HG02623 (cell line): ENCODE data around the gene TSPAN3.
A peak's percentile ranks its signal among the peaks of the same experiment; 100 is the strongest.

Source experiments
- ATAC-seq: cut with Tn5 transposase; IDR thresholded peaks from one replicate; pipeline ENCODE4 v1.9.1; 2021; ENCODE audit warnings: moderate library complexity; ENCODE audit not compliant: unreplicated experiment

Gene TSPAN3

GRCh38 chr15:77085297-77085696 is 14.4 kb upstream of the TSPAN3 start:
- no peak for ATAC-seq

GRCh38 chr15:77084436-77084835 is 13.5 kb upstream of the TSPAN3 start:
- ATAC-seq, result no peak

GRCh38 chr15:77083381-77084160 is 12.7 kb upstream of the TSPAN3 start:
- peak; percentile 79 for ATAC-seq

DNA sequence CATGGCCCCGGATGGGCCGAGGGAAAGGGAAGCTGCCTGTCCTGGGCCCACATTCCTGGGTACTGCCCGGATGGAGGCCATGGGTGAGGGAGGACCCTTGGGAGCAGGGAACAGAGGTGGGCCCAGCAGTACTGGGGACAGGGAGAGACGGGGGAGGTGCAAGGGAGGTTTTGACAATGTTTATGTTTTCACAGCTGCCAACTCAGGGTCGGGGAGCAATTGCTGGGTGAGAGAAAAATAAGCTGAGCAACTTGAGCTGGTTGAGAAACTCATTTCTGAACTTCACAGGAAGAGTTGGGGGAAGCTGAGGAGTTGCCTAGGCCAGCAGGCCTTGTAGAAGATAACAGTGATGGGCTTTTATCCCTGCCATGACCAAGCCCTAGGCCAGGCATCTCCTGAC is 11.1 kb upstream of the TSPAN3 start:
- no peak for ATAC-seq

DNA sequence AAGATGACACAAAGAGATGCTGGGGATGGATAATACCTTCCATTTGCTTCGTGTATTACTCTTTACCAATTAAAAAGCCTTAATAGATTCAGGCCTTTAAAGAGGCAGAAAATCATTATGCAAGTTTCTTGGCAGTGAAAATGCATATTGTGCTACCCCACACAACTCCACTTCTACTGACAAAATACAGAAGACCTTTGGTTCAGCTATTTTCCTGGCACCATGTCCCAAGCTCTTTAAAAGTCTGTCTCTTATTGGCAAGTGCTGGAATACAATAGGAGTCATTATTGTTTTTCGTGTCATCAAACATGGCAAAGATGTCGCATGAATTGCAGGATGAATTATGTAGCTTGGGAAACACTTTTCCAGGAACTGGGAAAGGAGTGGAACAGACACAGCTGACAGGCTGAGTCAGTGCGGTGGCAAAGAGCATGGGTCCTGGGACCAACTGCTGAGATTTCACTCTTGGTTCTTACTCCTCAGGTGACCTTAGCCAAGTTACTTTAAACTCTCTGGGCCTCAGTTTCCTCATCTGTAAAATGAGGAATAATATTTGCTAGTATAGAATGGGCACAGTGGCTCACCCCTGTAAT is 5.5 kb upstream of the TSPAN3 start:
- no peak for ATAC-seq

DNA sequence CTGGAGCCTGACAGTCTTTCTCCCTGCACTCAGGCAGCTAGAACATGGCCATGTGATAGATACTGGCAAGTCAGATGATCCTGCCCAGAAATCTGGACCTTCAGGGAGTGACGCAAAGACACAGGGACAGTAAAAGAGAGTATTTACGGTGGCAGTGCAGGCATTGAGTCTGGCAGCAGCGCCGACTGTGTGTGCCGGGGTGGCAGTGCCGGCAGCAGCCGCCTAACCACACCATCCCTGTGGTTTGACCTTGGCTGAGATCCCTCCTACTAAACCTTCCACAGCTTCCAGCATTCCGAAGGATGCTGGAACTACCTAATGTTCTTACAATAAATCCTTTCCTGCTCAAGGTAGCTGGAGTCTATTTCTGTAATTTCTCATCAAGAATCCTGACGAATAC is 4.6 kb upstream of the TSPAN3 start:
- ATAC-seq, result no peak

GRCh38 chr15:77074350-77074749 is 3.4 kb upstream of the TSPAN3 start:
- ATAC-seq, result no peak

GRCh38 chr15:77071305-77072223 is 655 bp upstream of the TSPAN3 start:
- ATAC-seq, result no peak

- ATAC-seq, result no peak
Measured at GRCh38 chr15:77070180-77070494, 772 bp downstream of the TSPAN3 start.

- no peak for ATAC-seq
Measured at GRCh38 chr15:77069521-77070121, 1.3 kb downstream of the TSPAN3 start.

DNA sequence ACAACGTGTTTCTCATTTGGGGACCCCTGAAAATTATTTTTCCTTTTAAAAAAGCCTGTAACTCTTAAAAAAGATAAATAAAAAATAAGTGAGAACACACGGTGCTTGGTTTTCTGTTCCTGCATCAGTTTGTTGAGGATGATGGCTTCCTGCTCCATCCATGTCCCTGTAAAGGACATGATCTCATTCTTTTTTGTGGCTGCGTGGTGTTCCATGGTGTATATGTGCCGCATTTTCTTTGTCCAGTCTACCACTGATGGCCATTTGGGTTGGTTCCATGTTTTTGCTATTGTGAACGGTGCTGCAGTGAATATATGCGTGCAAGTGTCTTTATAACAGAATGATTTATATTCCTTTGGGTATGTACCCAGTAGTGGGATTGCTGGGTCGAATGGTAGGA is 2.3 kb downstream of the TSPAN3 start:
- ATAC-seq, result no peak

DNA sequence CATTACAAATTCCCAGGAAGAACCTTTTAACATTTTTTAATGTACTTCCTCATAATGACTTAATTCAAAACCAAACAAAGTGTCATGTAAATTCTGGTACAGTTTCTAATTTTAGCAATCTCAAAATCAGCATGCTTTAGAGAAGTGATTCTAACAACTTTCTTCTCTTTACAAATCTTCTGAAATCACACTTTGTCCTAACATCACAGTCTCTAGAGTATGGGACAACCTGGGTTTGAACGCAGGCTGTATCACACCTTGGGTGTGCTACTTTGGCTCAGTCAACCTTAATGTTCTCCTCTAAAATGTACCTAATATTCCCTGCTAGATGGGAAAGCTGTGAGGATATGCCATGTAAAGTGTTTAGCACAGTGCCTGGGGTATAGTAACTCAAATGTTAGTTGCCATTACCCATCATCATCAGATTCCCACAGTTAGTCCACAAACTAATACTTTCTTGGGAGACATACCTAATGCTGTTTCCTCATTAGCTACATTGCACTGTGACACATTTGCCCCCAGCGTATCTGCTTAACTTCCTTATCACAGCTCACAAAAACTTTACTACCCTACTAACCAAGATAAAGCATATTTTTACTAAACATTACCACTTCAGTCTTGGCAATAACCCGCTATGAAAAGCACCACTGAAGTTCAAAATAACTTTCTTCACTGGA is 3.1 kb downstream of the TSPAN3 start:
- ATAC-seq, result no peak

DNA sequence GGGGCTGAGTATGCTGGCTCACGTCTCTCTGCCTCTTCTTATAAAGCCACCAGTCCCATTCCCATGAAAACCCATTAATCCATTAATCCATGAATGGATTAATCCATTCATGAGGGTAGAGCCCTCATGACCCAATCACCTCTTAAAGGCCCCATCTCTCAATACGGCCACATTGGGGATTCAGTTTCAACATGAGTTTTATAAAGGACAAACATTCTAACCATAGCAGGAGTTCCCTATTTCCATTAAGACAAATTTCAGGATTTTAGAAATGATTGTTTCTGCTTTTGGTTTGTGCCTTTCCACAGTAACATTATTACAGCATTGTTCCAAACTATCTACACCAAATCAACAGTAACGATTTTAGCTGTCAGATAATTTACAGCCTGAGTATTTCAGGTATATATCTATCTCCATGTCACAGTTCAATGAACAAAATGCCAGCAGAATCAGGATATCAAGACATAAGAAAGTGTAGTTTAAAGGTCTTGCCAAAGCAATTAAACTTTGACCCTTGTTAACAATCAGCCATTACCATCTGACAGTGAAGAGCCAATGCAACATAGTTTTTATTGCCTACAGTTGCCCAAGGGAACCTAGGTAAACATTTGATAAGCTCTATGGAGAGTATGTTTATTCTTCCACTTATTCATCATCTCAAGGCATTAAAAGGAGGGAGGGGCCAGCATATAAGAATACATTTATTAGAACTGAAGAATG is 3.8 kb downstream of the TSPAN3 start:
- no peak for ATAC-seq

GRCh38 chr15:77064539-77065308 is 6.2 kb downstream of the TSPAN3 start:
- ATAC-seq, result no peak

DNA sequence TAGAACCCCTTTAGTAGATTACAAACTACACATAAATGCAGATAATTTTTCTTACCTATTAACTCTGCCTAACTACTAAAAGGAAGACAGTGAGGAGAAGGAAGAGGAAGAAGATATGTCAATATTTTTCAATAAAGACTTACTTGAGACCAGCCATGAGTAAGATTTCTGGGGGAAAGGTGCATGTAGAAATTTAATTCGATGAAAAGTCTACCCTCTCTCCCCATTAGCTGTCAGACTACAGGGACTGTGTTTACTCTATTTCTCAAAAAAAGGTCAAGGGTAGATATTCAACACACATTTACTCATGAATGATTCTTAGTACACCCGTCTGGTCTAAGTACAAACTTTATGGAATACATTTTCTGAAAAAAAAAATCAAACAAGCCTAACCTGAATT is 6.8 kb downstream of the TSPAN3 start:
- ATAC-seq, result no peak

- ATAC-seq, result no peak
Measured at GRCh38 chr15:77063249-77063648, 7.7 kb downstream of the TSPAN3 start.

DNA sequence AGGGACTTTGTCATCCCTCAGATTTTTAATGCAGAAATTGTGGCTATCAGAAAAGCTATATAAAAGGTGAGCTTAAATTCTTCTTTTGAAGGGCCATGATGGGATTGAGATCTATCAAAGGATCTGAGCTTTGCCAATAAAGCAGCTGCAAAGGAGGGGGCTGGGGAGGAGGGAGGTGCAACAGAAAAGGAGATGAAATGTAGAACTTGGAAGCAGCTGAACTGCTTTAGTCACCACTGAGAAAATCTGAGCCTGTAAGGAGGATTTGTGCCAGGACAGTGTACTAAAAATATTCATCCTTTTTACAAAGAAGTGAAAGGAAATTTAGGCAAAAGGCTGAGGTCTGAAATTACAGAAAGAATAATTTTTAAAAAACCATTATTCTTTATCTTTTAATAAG is 10.4 kb downstream of the TSPAN3 start:
- no peak for ATAC-seq

GRCh38 chr15:77059786-77060361 is 11.0 kb downstream of the TSPAN3 start:
- peak; percentile 64 for ATAC-seq

DNA sequence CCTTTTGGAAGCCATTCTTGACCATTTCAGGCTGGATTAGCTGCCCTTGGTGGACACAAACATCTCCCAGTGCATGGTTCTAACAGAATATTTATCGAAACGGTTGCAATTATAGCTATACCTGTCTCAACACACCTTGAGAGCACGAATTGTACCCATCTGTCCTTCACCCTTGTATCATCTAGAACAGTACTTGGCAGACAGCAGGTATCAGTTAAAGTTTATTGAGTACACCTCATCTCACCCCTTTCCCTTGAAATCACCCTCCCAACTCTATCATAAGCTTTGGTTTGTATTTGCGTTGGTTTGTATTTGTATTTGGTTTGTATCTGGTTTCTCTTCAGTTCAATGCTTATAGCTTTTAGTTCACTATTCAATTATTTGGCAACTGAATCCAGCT is 12.4 kb downstream of the TSPAN3 start:
- no peak for ATAC-seq
